ENCODE data around the gene MARK2. TPM values are rescaled to one million over a fixed set of nuclear protein-coding genes. Genes with fewer than 3 reads are reported as not detected.

The MARK2 gene
- total RNA-seq, 1 experiment from 2014 or later = 12.5 TPM

DNA sequence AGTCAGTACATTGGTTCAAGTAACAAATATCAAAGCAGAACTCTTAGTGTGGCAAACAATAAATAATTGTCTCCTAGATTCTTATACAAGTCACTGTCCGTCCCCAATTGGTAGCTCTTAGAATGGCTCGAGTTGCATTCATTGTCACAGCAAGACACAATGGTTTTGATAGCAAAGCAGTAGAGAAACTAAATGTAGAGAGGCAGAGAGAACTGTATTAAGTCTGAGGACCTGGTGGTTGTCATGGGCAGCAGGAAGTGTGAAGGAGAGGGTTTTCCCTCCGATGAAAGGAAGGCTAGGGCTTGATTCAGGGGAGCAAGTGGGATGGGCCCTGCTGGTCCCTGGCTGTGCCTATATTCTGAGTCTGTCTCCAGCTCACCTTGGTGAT, 41.5 kb downstream of the MARK2 start:
- DNase-seq (ENCODE audit: low read depth) = no peak

DNA sequence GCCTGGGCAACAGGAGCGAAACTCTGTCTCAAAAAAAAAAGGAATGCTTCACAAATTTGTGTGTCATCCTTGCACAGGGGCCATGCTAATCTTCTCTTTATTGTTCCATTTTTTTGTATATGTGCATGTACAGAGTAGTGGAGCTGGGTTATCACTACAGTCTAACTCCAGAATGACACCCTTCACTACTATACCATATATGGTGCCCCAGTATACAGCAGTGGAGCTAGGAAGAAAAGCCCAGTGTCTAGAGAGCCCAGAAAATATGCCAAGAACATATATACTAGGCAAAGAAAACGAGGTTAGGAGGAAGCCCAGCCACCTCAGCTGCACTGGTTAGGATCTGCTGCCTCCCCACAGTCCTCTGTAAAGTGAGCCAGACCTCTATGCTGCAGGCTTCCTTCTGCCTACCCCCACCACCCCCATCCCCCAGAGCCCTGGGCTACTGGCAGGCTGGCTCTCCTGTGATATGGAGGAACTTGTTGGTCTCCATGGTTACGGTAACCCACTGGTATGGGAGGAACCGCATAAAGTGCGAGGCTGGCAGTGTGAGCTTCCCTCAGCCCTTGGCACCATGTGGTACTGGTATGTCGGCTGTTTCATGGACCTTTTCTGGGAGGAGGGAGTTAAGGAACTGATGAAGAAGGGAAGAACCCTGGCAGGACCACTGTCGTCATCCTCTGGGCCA, 43.8 kb downstream of the MARK2 start:
- DNase-seq (ENCODE audit: low read depth) = peak; percentile 23

DNA sequence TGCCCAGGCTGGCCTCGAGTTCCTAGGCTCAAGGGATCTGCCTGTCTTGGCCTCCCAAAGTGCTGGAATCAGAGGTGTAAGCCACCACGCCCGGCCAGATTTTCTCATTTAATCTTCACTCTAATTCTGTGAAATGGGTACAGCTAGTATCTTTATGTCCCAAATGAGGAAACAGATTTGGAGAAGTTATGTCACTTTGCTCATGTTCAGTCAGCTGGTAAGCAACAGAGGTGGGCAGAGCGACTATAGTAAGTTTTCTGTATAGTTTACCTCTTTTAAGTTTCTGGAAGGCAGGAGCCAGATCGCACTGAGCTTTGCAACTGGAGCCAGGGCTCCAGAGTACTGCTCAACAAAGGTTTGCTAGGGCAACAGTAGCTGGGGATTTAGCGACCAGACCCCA, 44.9 kb downstream of the MARK2 start:
- no peak for DNase-seq (ENCODE audit: low read depth)

DNA sequence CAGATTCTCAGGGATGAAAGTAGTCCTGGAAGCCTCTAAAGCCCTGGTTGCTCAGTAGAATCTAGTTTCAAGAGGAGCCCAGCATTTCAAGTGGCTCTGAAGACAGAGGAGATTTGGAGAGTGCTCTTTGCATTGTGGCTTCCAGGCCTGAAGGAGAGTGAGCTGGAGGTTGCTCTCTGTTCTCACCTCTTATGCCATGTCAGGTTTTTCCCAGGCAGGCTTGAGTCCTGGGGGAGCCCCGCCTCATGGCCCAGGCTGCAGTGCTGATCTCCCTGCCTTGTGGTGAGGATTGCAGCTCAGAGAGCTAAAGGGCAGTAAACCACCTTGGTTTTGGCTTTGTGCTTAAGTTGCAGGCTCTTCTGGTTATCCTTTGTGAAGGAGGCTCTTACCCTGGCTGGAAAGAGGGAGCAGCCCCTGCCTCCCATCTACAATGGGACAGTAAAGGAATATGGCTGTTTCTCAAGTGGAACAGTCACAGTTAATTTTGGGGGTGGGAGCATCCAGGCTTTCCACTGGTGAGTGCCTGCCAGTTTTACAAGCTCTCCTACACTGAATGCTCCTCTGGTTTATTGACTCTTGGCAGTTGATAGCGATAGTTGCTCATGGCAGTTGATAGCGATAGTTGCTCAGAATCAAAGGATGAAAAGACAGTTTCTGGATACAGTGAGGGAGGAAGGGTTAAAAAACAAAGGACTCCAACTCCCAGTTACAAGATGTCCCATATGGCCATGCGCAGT, 45.5 kb downstream of the MARK2 start:
- no peak for DNase-seq (ENCODE audit: low read depth)

DNA sequence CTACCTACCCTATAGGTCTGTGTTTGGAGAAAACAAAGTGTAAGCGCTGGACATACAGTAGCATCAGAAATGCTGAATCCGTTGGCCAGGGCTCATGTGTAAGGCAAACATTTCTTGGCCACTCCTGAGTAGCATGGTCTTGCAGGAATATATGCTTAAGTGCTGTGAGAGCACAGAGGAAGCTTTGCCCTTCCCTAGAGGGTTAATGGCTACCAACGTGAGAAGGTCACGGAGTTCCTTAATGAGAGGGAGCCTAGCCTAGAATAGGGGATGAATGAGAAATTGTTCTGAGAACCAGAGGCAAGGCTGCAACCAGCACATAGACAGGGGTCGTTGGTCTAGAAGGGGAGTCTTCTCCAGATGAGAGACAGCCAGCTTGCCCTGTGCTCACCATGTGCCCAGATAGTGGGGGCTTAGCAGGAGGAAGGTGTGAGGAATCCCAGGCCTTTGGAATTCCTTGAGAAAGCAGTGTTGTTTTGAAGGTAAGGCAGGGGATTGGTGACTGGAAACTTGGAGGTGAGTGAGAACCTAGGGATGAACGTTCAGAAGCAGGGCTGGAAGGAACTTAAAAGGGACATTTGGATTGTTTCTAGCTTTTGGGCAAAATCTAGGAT, 48.6 kb downstream of the MARK2 start:
- DNase-seq (ENCODE audit: low read depth) = no peak

DNA sequence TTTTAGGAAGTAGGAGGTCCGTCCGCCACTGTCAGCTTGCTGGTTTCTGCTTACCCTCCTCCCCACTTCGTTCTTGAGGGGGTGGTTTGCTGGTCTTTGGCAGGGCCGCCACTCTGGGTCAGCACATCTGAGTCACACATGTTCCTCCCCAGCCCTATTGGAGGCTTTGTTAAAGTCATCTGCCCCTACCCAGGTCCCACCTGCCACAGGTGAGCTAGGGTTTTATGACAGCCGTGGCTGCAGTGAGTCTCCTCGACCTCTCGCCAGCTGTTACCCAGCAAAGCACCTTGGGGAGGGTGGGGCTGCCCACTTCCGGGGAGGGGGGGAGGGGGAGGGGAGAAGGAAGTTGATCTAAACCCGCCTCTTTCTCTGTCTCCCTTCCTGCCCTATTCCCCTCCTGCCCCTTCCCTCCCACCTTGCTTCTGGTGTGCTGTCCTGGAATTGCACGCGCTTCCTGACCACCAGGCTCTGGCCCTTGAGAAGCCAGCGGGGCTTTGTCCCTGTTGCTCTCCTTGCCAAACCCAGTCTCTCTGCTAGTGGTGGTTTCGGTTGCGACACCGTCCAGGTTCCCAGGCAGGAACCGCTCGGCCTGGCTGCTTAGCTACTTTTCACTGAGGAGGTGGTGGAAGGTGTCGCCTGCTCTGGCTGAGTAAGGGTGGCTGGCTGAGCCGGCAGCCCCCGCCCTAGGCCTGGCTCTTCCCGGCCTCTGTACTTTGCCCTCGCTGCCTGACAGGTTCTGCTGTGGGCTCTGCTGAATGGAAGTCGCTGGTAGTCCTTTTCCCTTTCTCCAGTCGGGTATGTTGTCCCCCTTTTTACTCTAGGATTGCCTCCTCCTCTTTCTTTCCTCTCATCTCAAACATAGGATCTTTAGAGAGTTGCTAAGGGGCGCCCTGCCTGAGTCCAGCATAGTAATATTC, 49.5 kb downstream of the MARK2 start:
- DNase-seq (ENCODE audit: low read depth) = peak; percentile 59

DNA sequence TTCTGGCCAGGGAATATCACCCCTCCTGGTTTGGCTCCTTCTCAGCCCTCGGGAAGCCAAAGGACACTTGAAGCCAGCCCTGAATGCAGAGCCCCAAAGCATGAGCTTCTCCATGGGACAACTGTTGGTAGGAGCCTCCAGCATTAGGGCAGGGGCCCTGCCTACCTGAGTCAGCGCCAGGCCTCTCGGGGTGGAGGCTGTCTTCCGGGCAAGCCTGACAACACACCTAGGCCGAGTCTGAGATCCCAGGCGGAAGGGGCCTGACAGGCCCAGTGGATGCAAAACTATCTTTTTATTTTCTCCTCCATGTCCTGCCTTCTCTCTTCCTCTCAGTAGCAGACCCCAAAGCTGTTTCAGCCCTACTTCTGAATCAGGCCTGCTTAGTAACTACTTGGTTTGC, 50.4 kb downstream of the MARK2 start:
- DNase-seq (ENCODE audit: low read depth) = no peak

DNA sequence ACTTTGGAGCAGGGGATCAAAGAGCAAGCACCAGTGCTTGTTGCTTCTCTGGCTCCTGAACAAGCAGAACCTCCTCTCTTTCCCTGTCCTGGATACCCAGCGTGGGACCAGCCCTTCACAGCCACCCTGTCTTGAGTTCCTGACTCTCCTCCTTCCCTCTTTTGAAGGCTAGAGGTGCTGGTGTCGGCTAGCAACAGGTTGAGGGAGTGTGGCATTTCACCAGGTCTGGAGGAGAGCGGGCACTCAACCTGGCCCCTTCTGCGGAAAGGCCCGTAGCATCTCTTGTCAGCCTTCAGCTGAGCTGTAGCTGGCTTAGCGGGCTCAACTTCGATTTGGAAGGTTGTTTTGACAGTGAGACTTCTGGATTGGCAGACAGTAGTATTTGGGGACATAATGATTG, 51.5 kb downstream of the MARK2 start:
- no peak for DNase-seq (ENCODE audit: low read depth)

DNA sequence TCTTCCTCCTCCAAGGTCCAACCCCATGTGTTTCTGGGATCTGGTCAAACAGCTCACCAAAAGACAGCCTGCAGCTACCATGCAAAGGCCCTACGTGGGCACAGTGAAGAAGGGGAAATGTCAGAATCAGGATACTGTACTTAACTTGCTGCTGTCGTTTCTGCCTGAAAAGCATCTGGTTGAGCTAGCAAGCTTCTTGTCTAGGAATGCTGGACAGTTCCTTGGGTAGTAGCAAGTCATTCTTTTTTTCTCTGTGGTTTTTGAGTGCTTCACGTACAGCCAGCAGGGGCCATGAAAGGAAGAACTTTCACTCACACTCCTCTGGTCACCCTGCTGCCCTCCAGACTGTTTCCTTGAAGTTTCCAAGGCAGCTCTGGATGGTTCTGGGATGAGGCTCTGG, 53.3 kb downstream of the MARK2 start:
- DNase-seq (ENCODE audit: low read depth) = no peak

DNA sequence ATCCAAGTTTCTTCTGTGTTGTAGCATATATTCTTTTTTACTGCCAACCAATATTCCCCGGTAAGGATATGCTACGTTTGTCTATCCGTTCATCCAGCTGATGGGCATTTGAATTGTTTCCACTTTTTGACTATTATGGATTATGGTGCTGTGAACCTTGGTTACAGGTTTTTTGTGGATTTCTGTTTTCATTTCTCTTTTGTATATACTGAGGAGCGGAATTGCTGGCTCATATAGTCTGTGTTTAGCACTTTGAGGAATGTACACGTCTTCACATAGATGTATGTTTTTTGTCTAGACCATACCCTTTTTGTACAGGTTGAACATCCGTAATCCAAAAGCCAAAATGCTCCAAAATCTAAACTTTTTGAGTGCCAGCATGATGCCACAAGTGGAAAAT, 54.4 kb downstream of the MARK2 start:
- DNase-seq (ENCODE audit: low read depth) = no peak

DNA sequence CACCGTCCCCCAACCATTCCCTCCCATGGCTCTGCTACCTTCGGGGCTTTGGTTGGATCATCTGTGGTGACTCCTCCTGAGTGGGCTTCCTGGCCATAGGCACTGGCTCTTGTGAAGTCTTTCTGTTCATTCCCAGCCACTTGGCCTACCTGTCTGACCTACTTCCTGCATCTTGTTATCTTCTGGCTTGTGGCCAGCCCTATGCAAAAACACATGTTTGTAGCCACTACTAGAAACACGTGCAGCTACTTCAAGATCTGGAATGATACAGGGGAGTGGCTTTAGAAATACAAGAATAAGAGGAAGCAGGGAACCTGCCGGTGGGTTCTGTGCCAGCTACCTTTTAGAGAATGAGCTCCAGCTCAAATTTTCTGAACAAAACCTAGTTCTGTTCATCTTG, 57.2 kb downstream of the MARK2 start:
- no peak for DNase-seq (ENCODE audit: low read depth)

DNA sequence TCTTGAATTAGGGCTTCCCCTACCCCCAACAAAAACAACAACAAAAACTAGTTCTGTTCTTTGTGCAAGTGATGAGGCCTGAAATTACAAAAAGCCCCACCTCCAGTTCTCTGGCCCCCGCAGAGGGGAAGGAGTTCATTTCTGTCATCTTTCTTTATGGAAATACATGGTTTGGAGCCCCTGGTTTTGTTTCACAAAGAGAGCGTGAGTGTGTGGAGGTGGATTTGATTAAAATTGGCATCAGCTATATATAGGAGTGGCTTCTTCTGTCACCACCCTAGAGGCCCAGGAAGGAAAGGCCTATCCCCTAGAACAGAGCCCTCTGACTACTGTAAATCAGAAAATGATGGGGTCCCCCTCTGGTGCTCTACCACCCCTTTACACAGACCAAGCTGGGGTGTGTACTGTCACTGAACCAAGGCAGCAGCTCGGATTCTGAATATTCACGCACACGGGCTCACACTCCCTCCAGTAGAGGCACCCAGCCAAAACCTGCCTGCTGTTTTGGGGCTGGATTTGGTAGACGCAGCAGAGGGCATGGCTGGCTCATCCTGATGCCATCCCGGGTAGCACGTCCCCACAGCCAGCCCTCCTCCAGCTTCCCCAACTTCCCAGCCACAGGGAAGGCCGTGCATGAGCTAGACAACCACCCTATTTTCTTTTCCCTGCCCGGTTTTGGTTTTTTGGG, 58.7 kb downstream of the MARK2 start:
- DNase-seq (ENCODE audit: low read depth) = no peak

DNA sequence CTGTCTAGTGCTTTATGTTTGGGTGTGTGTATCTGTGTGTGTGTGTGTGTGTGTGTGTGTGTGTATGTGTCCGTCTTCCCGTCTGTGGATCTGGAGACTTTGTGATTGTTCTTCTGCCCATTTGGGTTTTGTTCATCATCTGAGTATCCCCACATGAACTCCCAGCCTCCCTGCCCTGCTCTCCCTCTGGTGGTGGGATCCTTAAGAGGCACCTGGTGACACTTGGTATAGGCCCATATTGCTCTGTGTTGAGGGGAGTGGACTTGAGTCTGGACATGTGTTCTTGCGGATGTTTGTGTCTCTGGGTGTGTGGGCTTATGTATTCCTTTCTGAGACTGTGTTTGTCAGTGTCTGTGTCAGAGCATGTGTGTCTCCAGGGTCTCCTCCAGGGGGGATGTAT, 62.8 kb downstream of the MARK2 start:
- DNase-seq (ENCODE audit: low read depth) = no peak

DNA sequence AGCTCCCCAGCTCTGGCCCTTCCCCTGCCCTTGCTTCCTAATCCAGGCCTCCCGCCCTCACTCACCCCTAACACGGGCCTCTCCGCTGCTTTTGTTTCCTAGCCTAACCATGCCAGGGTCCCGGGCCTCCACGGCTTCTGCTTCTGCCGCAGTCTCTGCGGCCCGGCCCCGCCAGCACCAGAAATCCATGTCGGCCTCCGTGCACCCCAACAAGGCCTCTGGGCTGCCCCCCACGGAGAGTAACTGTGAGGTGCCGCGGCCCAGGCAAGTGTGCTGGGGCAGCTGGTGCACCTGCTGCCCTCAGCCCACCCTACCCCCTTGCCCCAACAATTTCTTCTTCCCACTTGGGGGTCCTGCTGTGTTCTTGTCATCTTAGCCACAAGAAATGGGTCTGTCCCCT, 65.0 kb downstream of the MARK2 start:
- no peak for DNase-seq (ENCODE audit: low read depth)

DNA sequence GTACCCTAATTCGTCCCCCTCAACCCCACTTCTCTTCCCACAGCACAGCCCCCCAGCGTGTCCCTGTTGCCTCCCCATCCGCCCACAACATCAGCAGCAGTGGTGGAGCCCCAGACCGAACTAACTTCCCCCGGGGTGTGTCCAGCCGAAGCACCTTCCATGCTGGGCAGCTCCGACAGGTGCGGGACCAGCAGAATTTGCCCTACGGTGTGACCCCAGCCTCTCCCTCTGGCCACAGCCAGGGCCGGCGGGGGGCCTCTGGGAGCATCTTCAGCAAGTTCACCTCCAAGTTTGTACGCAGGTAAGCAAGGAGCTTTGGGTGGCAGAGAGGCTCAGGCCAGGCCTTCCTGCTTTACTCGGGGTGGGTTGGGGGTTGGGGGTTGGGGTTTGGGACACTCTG, 65.8 kb downstream of the MARK2 start:
- DNase-seq (ENCODE audit: low read depth) = no peak

DNA sequence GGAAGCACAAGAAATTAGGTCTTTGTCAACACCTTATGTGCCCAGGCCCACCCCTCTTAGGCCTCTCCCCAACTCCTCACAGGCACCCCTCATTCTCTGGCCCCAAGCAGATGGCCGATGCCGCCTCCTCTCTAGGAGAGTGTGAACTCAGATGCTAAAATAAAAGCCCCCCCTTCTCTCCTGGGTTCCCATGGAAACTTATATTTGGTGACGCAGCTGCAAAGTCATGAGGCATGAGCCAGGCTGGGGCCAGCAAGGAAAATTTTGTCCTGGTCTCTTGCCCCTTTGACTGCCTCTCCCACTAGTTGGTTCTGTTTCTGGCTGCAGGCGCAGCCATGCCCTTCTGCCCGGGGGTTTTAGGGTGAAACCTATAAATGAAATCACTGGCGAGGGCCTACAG, 66.3 kb downstream of the MARK2 start:
- no peak for DNase-seq (ENCODE audit: low read depth)

DNA sequence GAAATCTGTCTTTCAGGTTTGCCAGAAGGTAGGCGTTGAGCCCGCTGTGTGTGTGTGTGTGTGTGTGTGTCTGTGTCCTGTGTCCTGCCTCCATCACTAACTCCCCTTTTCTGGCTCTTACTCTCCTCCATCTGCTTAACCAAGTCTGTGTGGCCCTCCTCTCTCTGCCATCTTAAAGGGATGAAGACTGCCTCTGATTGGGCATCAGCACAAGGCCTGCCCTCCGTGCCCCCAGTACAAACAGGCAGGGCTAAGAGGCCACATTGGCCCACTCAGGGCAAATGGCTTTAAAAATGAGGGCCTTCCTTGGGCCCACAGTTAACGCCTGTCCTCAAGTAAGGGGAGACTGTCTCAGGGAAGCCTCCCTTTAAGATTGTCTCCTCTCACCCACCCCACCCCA, 67.2 kb downstream of the MARK2 start:
- DNase-seq (ENCODE audit: low read depth) = no peak

DNA sequence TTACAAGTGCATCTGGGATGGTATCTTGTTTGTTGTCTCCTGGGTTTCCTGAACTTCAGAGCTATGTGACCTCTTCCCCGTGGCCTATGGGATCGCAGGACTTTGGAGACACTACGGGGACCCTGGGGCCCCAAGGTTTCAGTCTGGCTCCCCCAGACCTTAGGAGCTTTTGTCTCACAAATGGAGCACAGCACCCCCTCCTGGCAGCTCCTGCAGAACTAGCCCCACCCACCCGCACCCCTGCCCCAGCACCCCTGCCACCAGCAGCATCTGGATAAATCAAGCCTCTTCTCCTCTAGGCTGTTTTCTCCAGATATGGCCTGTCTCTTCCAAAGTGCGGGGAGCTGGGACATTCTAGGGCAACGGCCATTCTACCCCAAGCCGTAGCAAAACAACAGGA, 67.7 kb downstream of the MARK2 start:
- DNase-seq (ENCODE audit: low read depth) = no peak

DNA sequence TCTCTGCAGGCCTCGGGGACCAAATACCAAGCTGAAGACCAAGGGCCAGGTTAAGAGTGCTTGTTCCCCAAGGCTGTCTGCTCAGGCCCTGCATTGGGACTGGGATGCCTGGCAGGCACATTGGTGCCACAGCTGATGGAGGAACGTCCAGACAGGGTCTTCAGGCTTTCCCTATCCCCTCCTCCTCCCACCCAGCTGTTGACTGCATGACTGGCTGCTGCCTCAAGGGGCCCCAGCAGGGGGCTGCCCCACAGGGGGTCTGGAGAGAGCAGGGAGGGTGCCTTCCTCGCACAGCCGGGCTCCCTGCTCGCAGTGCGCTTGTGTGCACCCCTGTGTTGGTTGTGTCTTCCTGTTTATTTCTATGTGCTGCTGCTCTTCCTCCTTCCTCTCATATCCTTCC, 68.2 kb downstream of the MARK2 start:
- DNase-seq (ENCODE audit: low read depth) = no peak

DNA sequence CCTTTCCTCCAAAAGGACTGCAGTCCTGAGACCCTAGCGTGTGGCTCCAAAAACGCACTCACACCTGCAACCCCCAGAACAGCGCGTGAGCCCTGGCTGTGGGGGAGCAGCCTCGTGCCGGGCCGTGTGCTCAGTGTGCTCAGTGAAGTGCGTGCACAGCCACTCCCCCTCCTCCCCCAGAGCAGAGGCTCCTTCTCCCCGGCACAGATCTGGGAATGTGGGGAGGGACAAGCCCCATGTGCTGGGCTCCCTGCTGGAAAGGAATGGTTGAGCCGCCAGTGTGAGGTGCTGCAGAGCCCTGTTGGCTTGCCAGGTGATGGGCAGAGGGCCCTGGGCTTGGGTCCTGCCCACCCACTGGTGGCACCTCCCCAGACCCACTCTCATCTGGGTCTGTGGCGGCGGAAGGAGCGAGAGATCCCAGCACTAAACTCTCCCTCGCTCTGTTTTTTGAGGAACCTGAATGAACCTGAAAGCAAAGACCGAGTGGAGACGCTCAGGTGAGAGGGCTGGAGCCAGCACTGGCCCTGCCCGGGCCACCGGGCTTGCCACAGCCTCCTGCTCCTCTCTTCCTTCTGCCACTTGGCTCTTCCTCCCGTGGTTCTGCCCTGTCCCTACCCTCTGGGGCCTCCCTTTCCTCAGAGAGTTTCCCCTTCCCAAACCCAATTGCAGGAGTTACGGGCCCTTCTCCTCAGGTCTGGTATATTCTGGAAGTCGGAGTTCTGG, 69.1 kb downstream of the MARK2 start:
- DNase-seq (ENCODE audit: low read depth) = no peak
